H1 (cell line): ENCODE results near the gene FOXF1. TPM values are rescaled to one million over a fixed set of nuclear protein-coding genes. Genes with fewer than 3 reads are reported as not detected.

Experiments
- CTCF ChIA-PET: fragments of 300-600 bp; sonication (Branson Sonifier 250); formaldehyde crosslinking; loops from one replicate; lab custom pipeline; 2021; ENCODE audit not compliant: partially characterized antibody; lab: Charles Lee
- POLR2A ChIA-PET: fragments of 300-600 bp; sonication (Branson Sonifier 250); formaldehyde crosslinking; loops from one replicate; lab custom pipeline; 2021; ENCODE audit warnings: inconsistent platforms; ENCODE audit not compliant: partially characterized antibody; lab: Charles Lee
- DNase-seq, 2 experiments: peaks; one replicate each; pipeline versions ENCODE4 v3.0.0 to v3.0.0-alpha.2; 2010 to 2022; ENCODE audit warnings: low spot score in 2 of 2, low read depth in 1 of 2, mixed read lengths in 1 of 2
- FAIRE-seq: peaks from 2 replicates; lab custom pipeline; 2011; peaks lifted over from hg19 to GRCh38; lab: Jason Lieb, UNC
- H2AFZ ChIP-seq: 2 replicates; pipeline ENCODE4 v1.8.1; 2012; ENCODE audit warnings: low read length, inconsistent platforms
- H2AK5ac ChIP-seq: 2 replicates; pipeline ENCODE4 v1.6.1; 2013; ENCODE audit warnings: low read depth, low read length
- H2BK120ac ChIP-seq: replicated peaks from 2 replicates; pipeline ENCODE3; 2013; ENCODE audit warnings: low read depth, low read length, inconsistent platforms
- H2BK12ac ChIP-seq: 2 replicates; pipeline ENCODE4 v1.6.1; 2013; ENCODE audit warnings: low read depth, low read length
- H2BK15ac ChIP-seq: 2 replicates; pipeline ENCODE4 v1.6.1; 2013; ENCODE audit warnings: low read length
- H2BK20ac ChIP-seq: 2 replicates; pipeline ENCODE4 v1.6.1; 2013; ENCODE audit warnings: low read length
- H2BK5ac ChIP-seq: 2 replicates; pipeline ENCODE4 v1.6.1; 2013; ENCODE audit warnings: low read depth, low read length
- H3K14ac ChIP-seq: 2 replicates; pipeline ENCODE4 v1.6.1; 2013; ENCODE audit warnings: inconsistent platforms; ENCODE audit not compliant: insufficient read length
- H3K18ac ChIP-seq: 2 replicates; pipeline ENCODE4 v1.6.1; 2013; ENCODE audit warnings: low read length; ENCODE audit errors: extremely low read depth
- H3K23ac ChIP-seq: 2 replicates; pipeline ENCODE4 v1.6.1; 2013; ENCODE audit warnings: inconsistent platforms; ENCODE audit not compliant: insufficient read length
- H3K23me2 ChIP-seq: 2 replicates; pipeline ENCODE4 v1.6.1; 2013; ENCODE audit warnings: low read depth, low read length
- H3K27ac ChIP-seq: 2 replicates; pipeline ENCODE4 v1.6.1; 2011; ENCODE audit warnings: low read depth, low read length, inconsistent platforms
- H3K27me3 ChIP-seq, 4 experiments: replicated peaks in 1 of 4; 1 replicate in 1 of 4; 2 replicates in 3 of 4; pipeline versions ENCODE4 v1.6.1 to v1.8.1; 2011 to 2013; ENCODE audit warnings: low read length in 3 of 4, mild to moderate bottlenecking in 3 of 4, inconsistent platforms in 2 of 4, mixed read lengths in 2 of 4, moderate library complexity in 1 of 4; ENCODE audit not compliant: control insufficient read depth in 3 of 4, insufficient read depth in 3 of 4; ENCODE audit errors: extremely low read depth in 1 of 4
- H3K36me3 ChIP-seq, 4 experiments: 2 replicates each; pipeline versions ENCODE4 v1.6.1 to v1.8.1; 2011 to 2013; ENCODE audit warnings: mild to moderate bottlenecking in 4 of 4, low read length in 3 of 4, moderate library complexity in 2 of 4, control low read depth in 1 of 4, inconsistent platforms in 1 of 4; ENCODE audit not compliant: insufficient read depth in 4 of 4, control insufficient read depth in 2 of 4
- H3K4ac ChIP-seq: replicated peaks from 2 replicates; pipeline ENCODE3; 2013; ENCODE audit warnings: low read length, low read depth, mixed read lengths, inconsistent platforms; ENCODE audit not compliant: insufficient read length
- H3K4me1 ChIP-seq, 4 experiments: replicated peaks in 1 of 4; 1 replicate in 1 of 4; 2 replicates in 3 of 4; pipeline versions ENCODE4 v1.6.1 to v1.8.1; 2011 to 2013; ENCODE audit warnings: low read length in 3 of 4, inconsistent platforms in 2 of 4, mixed read lengths in 1 of 4; ENCODE audit not compliant: insufficient read depth in 4 of 4, control insufficient read depth in 3 of 4
- H3K4me2 ChIP-seq, 2 experiments: 2 replicates each; pipeline versions ENCODE4 v1.6.1 to v1.8.1; 2011 to 2013; ENCODE audit warnings: low read depth in 2 of 2, low read length in 2 of 2, control low read depth in 1 of 2, inconsistent platforms in 1 of 2, mild to moderate bottlenecking in 1 of 2; ENCODE audit not compliant: insufficient read depth in 1 of 2
- H3K4me3 ChIP-seq, 4 experiments: fragments of 200-600, 300-600 bp in 1 of 4; sonication (generic), shearing (Covaris generic), sonication (Bioruptor Twin) in 1 of 4; 2 replicates each; pipeline versions ENCODE4 v1.5.1 to v1.8.1; 2011 to 2016; ENCODE audit warnings: low read length in 4 of 4, low read depth in 3 of 4, control low read depth in 2 of 4, inconsistent platforms in 2 of 4, mild to moderate bottlenecking in 2 of 4, mixed read lengths in 1 of 4, moderate library complexity in 1 of 4; ENCODE audit not compliant: insufficient read depth in 2 of 4; ENCODE audit errors: extremely low read depth in 1 of 4
- H3K56ac ChIP-seq: replicated peaks from 2 replicates; pipeline ENCODE3; 2013; ENCODE audit warnings: low read depth, mild to moderate bottlenecking, mixed read lengths, low read length, inconsistent platforms; ENCODE audit not compliant: insufficient read length
- H3K79me1 ChIP-seq: 2 replicates; pipeline ENCODE4 v1.6.1; 2013; ENCODE audit warnings: low read depth, low read length, control low read depth
- H3K79me2 ChIP-seq, 2 experiments: 2 replicates each; pipeline versions ENCODE4 v1.6.1 to v1.8.1; 2012 to 2013; ENCODE audit warnings: low read length in 2 of 2, mild to moderate bottlenecking in 2 of 2, inconsistent platforms in 1 of 2; ENCODE audit not compliant: insufficient read depth in 2 of 2, control insufficient read depth in 1 of 2
- H3K9ac ChIP-seq, 4 experiments: replicated peaks in 1 of 4; 1 replicate in 1 of 4; 2 replicates in 3 of 4; pipeline versions ENCODE4 v1.6.1 to v1.8.1; 2011 to 2013; ENCODE audit warnings: low read depth in 3 of 4, low read length in 3 of 4, control low read depth in 2 of 4, mild to moderate bottlenecking in 2 of 4, moderate library complexity in 2 of 4, inconsistent platforms in 1 of 4; ENCODE audit errors: extremely low read depth in 1 of 4
- H3K9me3 ChIP-seq, 2 experiments: 2 replicates each; pipeline versions ENCODE4 v1.6.1 to v1.8.1; 2012 to 2013; ENCODE audit warnings: mild to moderate bottlenecking in 2 of 2, moderate library complexity in 2 of 2, control low read depth in 1 of 2, inconsistent platforms in 1 of 2, low read depth in 1 of 2, low read length in 1 of 2, mixed read lengths in 1 of 2; ENCODE audit not compliant: insufficient read depth in 2 of 2
- H4K20me1 ChIP-seq, 2 experiments: replicated peaks in 1 of 2; 2 replicates each; pipeline versions ENCODE3 to v1.8.1; 2011 to 2013; ENCODE audit warnings: inconsistent platforms in 2 of 2, low read length in 2 of 2, mild to moderate bottlenecking in 1 of 2; ENCODE audit not compliant: insufficient read depth in 2 of 2, control insufficient read depth in 1 of 2
- H4K5ac ChIP-seq: 2 replicates; pipeline ENCODE4 v1.6.1; 2013; ENCODE audit warnings: low read length, low read depth, mixed read lengths, inconsistent platforms; ENCODE audit not compliant: insufficient read length
- H4K8ac ChIP-seq: 2 replicates; pipeline ENCODE4 v1.8.0; 2013; ENCODE audit warnings: mild to moderate bottlenecking, moderate library complexity, low read length, inconsistent platforms; ENCODE audit not compliant: insufficient read depth; ENCODE audit errors: extremely low read depth
- H4K91ac ChIP-seq: replicated peaks from 2 replicates; pipeline ENCODE3; 2013; ENCODE audit warnings: low read length, mixed read lengths, inconsistent platforms; ENCODE audit not compliant: insufficient read length
- CBX8 ChIP-seq: fragments of 300-800, 300-1000 bp; sonication (generic); IDR thresholded peaks from 2 replicates; pipeline ENCODE4 v1.7.1; 2016; ENCODE audit warnings: low read depth, low read length, borderline replicate concordance
- EZH2 ChIP-seq: fragments of 200-600 bp; sonication (generic); IDR thresholded peaks from 2 replicates; pipeline ENCODE4 v1.7.1; 2012; ENCODE audit warnings: low read depth, mild to moderate bottlenecking, moderate library complexity, low read length, inconsistent platforms; ENCODE audit not compliant: severe bottlenecking
- KDM5A ChIP-seq: fragments of 200-600 bp; IDR thresholded peaks from 2 replicates; pipeline ENCODE4 v1.7.1; 2012; ENCODE audit warnings: mild to moderate bottlenecking, low read length, inconsistent platforms, mixed read lengths
- RNF2 ChIP-seq: fragments of 200-900, 300-1000 bp; sonication (generic); IDR thresholded peaks from 2 replicates; pipeline ENCODE4 v1.7.1; 2016; ENCODE audit warnings: borderline replicate concordance, low read depth, mild to moderate bottlenecking, antibody characterized with exemption, low read length; ENCODE audit not compliant: poor library complexity, severe bottlenecking; ENCODE audit errors: missing control alignments
- SAP30 ChIP-seq: fragments of 300-600 bp; sonication (generic); IDR thresholded peaks from 2 replicates; pipeline ENCODE4 v1.7.1; 2012; ENCODE audit warnings: low read length, moderate library complexity, mild to moderate bottlenecking, inconsistent platforms; ENCODE audit not compliant: insufficient read depth, insufficient replicate concordance
- SUZ12 ChIP-seq: fragments of 200-600 bp; sonication (generic); IDR thresholded peaks from 2 replicates; pipeline ENCODE4 v1.6.1; 2012; ENCODE audit warnings: mild to moderate bottlenecking, inconsistent platforms, low read length, moderate library complexity, mixed read lengths
- WGBS, 2 experiments: shearing (Covaris generic) in 1 of 2; methylation state at CpG; one replicate each; pipeline versions ENCODE4 v1.1.6 to v1.1.7; 2013 to 2015; ENCODE audit warnings: low lambda C conversion rate in 2 of 2, mixed read lengths in 2 of 2, inconsistent platforms in 1 of 2, low coverage in 1 of 2, missing lambda C conversion rate in 1 of 2; ENCODE audit not compliant: insufficient replicate concordance in 2 of 2, insufficient coverage in 1 of 2, insufficient read length in 1 of 2; ENCODE audit errors: extremely low coverage in 1 of 2, missing lambda C conversion rate in 1 of 2; 5-methylcytosine and 5-hydroxymethylcytosine counted together
- polyA plus RNA-seq, 7 experiments: library from polyadenylated mRNA; depleted of rRNA in 3 of 7; stranded (reverse) in 5 of 7; unstranded in 2 of 7; fragments of >200 nt in 5 of 7; fragments of 200-250 nt in 2 of 7; gene quantifications; 1 replicate in 5 of 7; 2 replicates in 1 of 7; 4 replicates in 1 of 7; pipeline versions ENCODE4 v1.2.1 to v1.2.3, GENCODE V29; 2011 to 2013; ENCODE audit warnings: missing spikeins in 2 of 7, mixed read lengths in 2 of 7
- total RNA-seq: library from RNA; stranded (reverse); fragmentation: NEBNext Ultra II Directional; extraction: Animal tissue kit (Norgen Biotek cat#: 25700); gene quantifications from 2 replicates; pipeline ENCODE4 v1.2.1, GENCODE V29; 2021

The FOXF1 gene
- total and polyA plus RNA-seq, 2 of the 8 experiments (the other 6 are each of a cell fraction or from before 2014, with no cell fraction given): 0.02 TPM; not detected in 1

- H4K8ac ChIP-seq: no peak overlapping the region; the same call in 1 of the 2 replicates
- no peak overlapping the region for H3K14ac ChIP-seq
- H2BK5ac ChIP-seq: no peak overlapping the region
- 0 out of 2 replicates have a peak overlapping the region, but pooled peaks have one; percentile 12 for H2BK12ac ChIP-seq
- H3K23ac ChIP-seq: no peak overlapping the region
- no peak overlapping the region for H2AFZ ChIP-seq
- no peaks in the 10 kb centered on the region for H3K79me2 ChIP-seq
- H3K56ac ChIP-seq: no peak overlapping the region
- no peaks in the 10 kb centered on the region; the same call in 1 of the 2 replicates for H3K23me2 ChIP-seq
- peak overlapping the region; percentile 46; the same call in 1 of the 2 replicates for H2BK15ac ChIP-seq
- H3K18ac ChIP-seq: no peak overlapping the region
- peaks cover 19 to 25% of the 10 kb centered on the region in 2 experiments for H4K20me1 ChIP-seq
- FAIRE-seq: no peak
- peak overlapping the region; percentile 80; the same call in 1 of the 2 replicates for H2BK20ac ChIP-seq
- H3K4me2 ChIP-seq: peak overlapping the region in 1 of 2 experiments; percentile 56; a peak in 2 of 4 replicates
- ChIA-PET POLR2A (interaction anchor here (0.7 kb wide), 1 partner anchor 159 kb away, joined by 3 read pairs; no protein-coding TSS in a partner anchor), CTCF (no interaction called here)
- no peak for DNase-seq
- H2BK120ac ChIP-seq: no peak overlapping the region
- H4K5ac ChIP-seq: no peak overlapping the region
- no peaks in the 10 kb centered on the region; a peak in 1 of 4 replicates for H3K9me3 ChIP-seq
- no peak overlapping the region for H3K9ac ChIP-seq
- no peaks in the 10 kb centered on the region; the same call in 1 of the 2 replicates for H3K79me1 ChIP-seq
- peak overlapping the region in 1 of 4 experiments; percentile 32; a peak in 2 of 8 replicates for H3K4me3 ChIP-seq
- peak; percentile 95 for TF ChIP-seq EZH2
- TF ChIP-seq KDM5A: no peak
- peak; percentile 55; the same call in 1 of the 2 replicates for TF ChIP-seq CBX8
- TF ChIP-seq RNF2: peak; percentile 91
- peak; percentile 93 for TF ChIP-seq SUZ12
- no peak for TF ChIP-seq SAP30
- H3K4me1 ChIP-seq: peaks cover 4 to 28% (median 14%) of the 10 kb centered on the region in 4 experiments
- peaks cover 98 to 100% (median 99%) of the 10 kb centered on the region in 4 experiments for H3K27me3 ChIP-seq
- no peak overlapping the region for H3K27ac ChIP-seq
- peaks cover 0 to 4% (median 0%) of the 10 kb centered on the region in 4 experiments; a peak in 1 of 8 replicates for H3K36me3 ChIP-seq
- H2AK5ac ChIP-seq: no peak overlapping the region
- H3K4ac ChIP-seq: peak overlapping the region; percentile 69
- 12% methylated on average over 31 of the region's 34 CpGs; no CpG with 5 or more reads in 1 of the 2 experiments for WGBS, 2 experiments
- H4K91ac ChIP-seq: peak overlapping the region; percentile 19
Measured at GRCh38 chr16:86496262-86496928, 13.9 kb upstream of the FOXF1 start.
